ENCODE data around the gene ISG20.

Gene ISG20

GRCh38 chr15:88638626-88639372, at the start of gene ISG20:
TSS of gene ISG20 (plus strand) at chr15:88639016. CDS start at chr15:88639367, 351 bp downstream.
- peak; percentile 87 to 94 for DNase-seq (ENCODE audit: low read depth in 2 of 2)

GRCh38 chr15:88590759-88591158, 48.1 kb upstream of the ISG20 start:
- no peak for DNase-seq (ENCODE audit: low read depth in 2 of 2)

GRCh38 chr15:88591384-88591783, 47.4 kb upstream of the ISG20 start:
- no peak for DNase-seq (ENCODE audit: low read depth in 2 of 2)

- no peak for DNase-seq (ENCODE audit: low read depth in 2 of 2)
Observed at GRCh38 chr15:88603885-88604284, 34.9 kb upstream of the ISG20 start.

GRCh38 chr15:88604381-88605188, 34.2 kb upstream of the ISG20 start:
- DNase-seq (ENCODE audit: low read depth in 2 of 2): no peak

GRCh38 chr15:88605189-88606069, 33.4 kb upstream of the ISG20 start:
- DNase-seq (ENCODE audit: low read depth in 2 of 2): peak; percentile 44 to 46

- no peak for DNase-seq (ENCODE audit: low read depth in 2 of 2)
Observed at GRCh38 chr15:88606070-88606794, 32.6 kb upstream of the ISG20 start.

- no peak for DNase-seq (ENCODE audit: low read depth in 2 of 2)
Observed at GRCh38 chr15:88607951-88608350, 30.9 kb upstream of the ISG20 start.

GRCh38 chr15:88608607-88609181, 30.1 kb upstream of the ISG20 start:
- DNase-seq (ENCODE audit: low read depth in 2 of 2): no peak

- DNase-seq (ENCODE audit: low read depth in 2 of 2): no peak
Observed at GRCh38 chr15:88609344-88610090, 29.3 kb upstream of the ISG20 start.

- no peak for DNase-seq (ENCODE audit: low read depth in 2 of 2)
Observed at GRCh38 chr15:88610701-88611231, 28.1 kb upstream of the ISG20 start.

- DNase-seq (ENCODE audit: low read depth in 2 of 2): no peak
Observed at GRCh38 chr15:88612186-88612796, 26.5 kb upstream of the ISG20 start.

- no peak for DNase-seq (ENCODE audit: low read depth in 2 of 2)
Observed at GRCh38 chr15:88613074-88613944, 25.5 kb upstream of the ISG20 start.

- DNase-seq (ENCODE audit: low read depth in 2 of 2): no peak
Observed at GRCh38 chr15:88615303-88616107, 23.3 kb upstream of the ISG20 start.

GRCh38 chr15:88616240-88616639, 22.6 kb upstream of the ISG20 start:
- no peak for DNase-seq (ENCODE audit: low read depth in 2 of 2)

- DNase-seq (ENCODE audit: low read depth in 2 of 2): no peak
Observed at GRCh38 chr15:88617031-88617722, 21.6 kb upstream of the ISG20 start.

- DNase-seq (ENCODE audit: low read depth in 2 of 2): no peak
Observed at GRCh38 chr15:88617790-88618189, 21.0 kb upstream of the ISG20 start.

Measured in stimulated activated CD4-positive, alpha-beta T cell treated with anti-CD3 and anti-CD28 coated beads, Interleukin-4, amount 100 ng/mL, for 48 hours (primary cell).